OCI-LY1 (cell line): Measurements from ENCODE around the gene BBS9.

Experiments used
- EZH2 ChIP-seq: fragments of 200-600 bp; sonication (generic), shearing (Covaris generic); IDR thresholded peaks from 2 replicates; pipeline ENCODE4 v1.8.0; 2017; ENCODE audit warnings: borderline replicate concordance, mixed run types, mild to moderate bottlenecking, antibody characterized with exemption, low read length, moderate library complexity, mixed read lengths
- TF ChIP-seq, protein P1 (sequence below): fragments of 200-600 bp; sonication (generic), shearing (Covaris generic); IDR thresholded peaks from 2 replicates; pipeline ENCODE4 v1.5.1; 2017; ENCODE audit warnings: mild to moderate bottlenecking, antibody characterized with exemption, low read length, moderate library complexity, mixed read lengths

DNA sequence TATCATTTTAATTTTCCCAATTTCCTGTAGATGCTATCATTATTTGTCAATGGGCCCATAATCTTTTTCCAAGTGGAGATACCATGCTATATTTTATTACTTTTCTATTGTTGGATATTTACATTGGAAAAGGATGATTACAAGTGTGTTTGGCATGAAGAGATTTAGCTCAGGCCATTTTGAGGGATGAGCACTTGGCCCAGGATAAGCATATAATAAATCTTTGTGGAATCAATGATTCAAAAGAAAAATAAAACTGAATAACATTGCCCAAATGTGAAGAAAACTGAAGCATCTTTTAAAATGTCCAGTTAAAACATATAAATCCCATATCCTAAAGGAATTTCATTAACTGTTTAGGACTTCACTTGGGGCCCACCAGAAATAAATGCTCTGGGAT, 515.1 kb downstream of the BBS9 start:
- TF ChIP-seq, protein P1, sequence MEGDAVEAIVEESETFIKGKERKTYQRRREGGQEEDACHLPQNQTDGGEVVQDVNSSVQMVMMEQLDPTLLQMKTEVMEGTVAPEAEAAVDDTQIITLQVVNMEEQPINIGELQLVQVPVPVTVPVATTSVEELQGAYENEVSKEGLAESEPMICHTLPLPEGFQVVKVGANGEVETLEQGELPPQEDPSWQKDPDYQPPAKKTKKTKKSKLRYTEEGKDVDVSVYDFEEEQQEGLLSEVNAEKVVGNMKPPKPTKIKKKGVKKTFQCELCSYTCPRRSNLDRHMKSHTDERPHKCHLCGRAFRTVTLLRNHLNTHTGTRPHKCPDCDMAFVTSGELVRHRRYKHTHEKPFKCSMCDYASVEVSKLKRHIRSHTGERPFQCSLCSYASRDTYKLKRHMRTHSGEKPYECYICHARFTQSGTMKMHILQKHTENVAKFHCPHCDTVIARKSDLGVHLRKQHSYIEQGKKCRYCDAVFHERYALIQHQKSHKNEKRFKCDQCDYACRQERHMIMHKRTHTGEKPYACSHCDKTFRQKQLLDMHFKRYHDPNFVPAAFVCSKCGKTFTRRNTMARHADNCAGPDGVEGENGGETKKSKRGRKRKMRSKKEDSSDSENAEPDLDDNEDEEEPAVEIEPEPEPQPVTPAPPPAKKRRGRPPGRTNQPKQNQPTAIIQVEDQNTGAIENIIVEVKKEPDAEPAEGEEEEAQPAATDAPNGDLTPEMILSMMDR, result no peak
- no peak for TF ChIP-seq EZH2
